RPMI8226 (cell line): Measurements from ENCODE around the gene DEAF1.

Source experiments
- DNase-seq: peaks from one replicate; pipeline ENCODE4 v3.0.0-alpha.2; 2015

DEAF1 gene

GRCh38 chr11:721247-721740 lies 26.3 kb upstream of the DEAF1 start:
- peak; percentile 79 for DNase-seq

GRCh38 chr11:720642-721246 lies 25.7 kb upstream of the DEAF1 start:
- DNase-seq, result peak; percentile 84

GRCh38 chr11:720017-720641 lies 25.1 kb upstream of the DEAF1 start:
- DNase-seq, result no peak

GRCh38 chr11:719214-720016 lies 24.4 kb upstream of the DEAF1 start:
- DNase-seq, result no peak

- no peak for DNase-seq
Observed at GRCh38 chr11:714436-714835, 19.4 kb upstream of the DEAF1 start.

GRCh38 chr11:709109-709997 lies 14.3 kb upstream of the DEAF1 start:
- no peak for DNase-seq

- DNase-seq, result no peak
Observed at GRCh38 chr11:708511-708910, 13.5 kb upstream of the DEAF1 start.

GRCh38 chr11:707817-708420 lies 12.9 kb upstream of the DEAF1 start:
- DNase-seq, result no peak

GRCh38 chr11:706957-707816 lies 12.2 kb upstream of the DEAF1 start:
- no peak for DNase-seq

GRCh38 chr11:706439-706956 lies 11.5 kb upstream of the DEAF1 start:
- no peak for DNase-seq

GRCh38 chr11:705646-706438 lies 10.8 kb upstream of the DEAF1 start, which contains the start of gene EPS8L2:
EPS8L2 (plus strand) TSS chr11:706231; CDS start chr11:709408, 3,177 bp downstream.
- DNase-seq, result no peak

- DNase-seq, result no peak
Observed at GRCh38 chr11:704781-705645, 10.0 kb upstream of the DEAF1 start.

- DNase-seq, result no peak
Observed at GRCh38 chr11:704228-704674, 9.2 kb upstream of the DEAF1 start.

- no peak for DNase-seq
Observed at GRCh38 chr11:703506-703905, 8.5 kb upstream of the DEAF1 start.

GRCh38 chr11:702462-703461 lies 7.7 kb upstream of the DEAF1 start:
- DNase-seq, result no peak

GRCh38 chr11:701741-702461 lies 6.9 kb upstream of the DEAF1 start:
- DNase-seq, result no peak

GRCh38 chr11:699753-700152 lies 4.7 kb upstream of the DEAF1 start:
- no peak for DNase-seq
